Measurements from ENCODE around the gene SORCS3. TPM values are rescaled to one million over a fixed set of nuclear protein-coding genes. Genes with fewer than 3 reads are reported as not detected.

Gene SORCS3
- total and polyA plus RNA-seq, 2 of the 13 experiments (the other 11 are each of a cell fraction or from before 2014, with no cell fraction given): 0.07 TPM; not detected in 1

- H3K4me1 ChIP-seq (ENCODE audit: insufficient read depth, low read length): no peaks in the 10 kb centered on the region
- no peak overlapping the region for H2AFZ ChIP-seq (ENCODE audit: low read length)
- H3K27me3 ChIP-seq (ENCODE audit: control insufficient read depth in 1 of 2, insufficient read depth in 2 of 2, low read length in 2 of 2): no peaks in the 10 kb centered on the region
- H4K20me1 ChIP-seq (ENCODE audit: insufficient read depth, low read length): no peaks in the 10 kb centered on the region
- ChIA-PET POLR2A (no interaction called here), CTCF (ENCODE audit: low intra/inter-chr PET ratio, low total read pairs) (no interaction called here)
- no peaks in the 10 kb centered on the region for H3K79me2 ChIP-seq (ENCODE audit: insufficient read depth, low read length)
- WGBS (ENCODE audit: low lambda C conversion rate): 2% methylated on average over 2 of the region's 2 CpGs
- ATAC-seq (no peak), FAIRE-seq (no peak), DNase-seq (ENCODE audit: low spot score) (no peak)
- in situ Hi-C loops (cut with HindIII; ENCODE audit: extremely low pct_ligation_motif_present, low pct_unique_long_range_greater_than_20kb) (no loop called here), intact Hi-C loops (cut with micrococcal nuclease; ENCODE audit: unreplicated experiment) (no loop called here)
- TF ChIP-seq RFX3 (CRISPR knock-in tag; IDR thresholded peaks at IDR 0.05) (no peak), FOXM1 (CRISPR knock-in tag; IDR thresholded peaks at IDR 0.05) (no peak)
- H3K4me2 ChIP-seq (ENCODE audit: low read depth, low read length): no peak overlapping the region
- H3K9me3 ChIP-seq (ENCODE audit: low read length): peaks cover 69% of the 10 kb centered on the region
- no peak overlapping the region for H3K9ac ChIP-seq (ENCODE audit: insufficient read depth, low read depth, low read length)
- no peak overlapping the region for H3K4me3 ChIP-seq (replicated peaks in 1 of 3; ENCODE audit: insufficient read depth in 1 of 3, low read depth in 2 of 3, low read length in 3 of 3)
- BruUV-seq (replicated peaks): no TSS peak
- H3K27ac ChIP-seq (ENCODE audit: extremely low read length, insufficient read depth, low read length): no peak overlapping the region
- no peaks in the 10 kb centered on the region for H3K36me3 ChIP-seq (replicated peaks in 1 of 2; ENCODE audit: control insufficient read depth in 1 of 2, insufficient read depth in 2 of 2, low read length in 2 of 2)
Observed at GRCh38 chr10:105262666-105263065, 621.6 kb downstream of the SORCS3 start.

DNA sequence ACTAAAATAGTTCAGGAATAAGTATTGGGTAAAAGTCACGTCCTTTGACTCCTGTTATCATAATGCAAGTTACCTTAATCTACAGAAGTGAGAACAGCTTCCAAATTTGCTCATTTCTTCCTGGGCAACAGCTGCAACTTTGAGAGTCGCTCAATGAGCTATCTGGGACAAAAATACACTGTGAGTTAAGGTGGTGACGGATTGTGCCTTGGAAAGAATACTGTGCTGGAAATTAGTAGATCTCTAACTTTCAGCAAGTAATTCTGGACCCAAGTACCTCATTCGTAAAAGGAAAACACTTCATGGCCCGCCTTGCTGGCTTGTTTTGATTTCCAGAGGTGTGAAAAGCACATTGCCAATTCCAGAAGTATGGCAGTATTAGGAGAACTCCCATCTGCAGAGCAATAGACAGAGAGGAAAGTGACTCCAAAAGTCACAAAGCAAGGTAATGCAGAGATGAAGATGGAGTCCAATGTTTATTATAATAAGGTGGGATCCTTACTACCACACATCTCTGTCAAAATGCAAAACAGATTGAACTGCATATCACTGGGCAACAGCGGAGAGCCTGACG, 626.0 kb downstream of the SORCS3 start:
- ChIA-PET CTCF (ENCODE audit: low intra/inter-chr PET ratio, low total read pairs) (no interaction called here), POLR2A (no interaction called here)
- peaks cover 75% of the 10 kb centered on the region for H3K9me3 ChIP-seq (ENCODE audit: low read length)
- 23% methylated on average over 7 of the region's 7 CpGs for WGBS (ENCODE audit: low lambda C conversion rate)
- no peak overlapping the region for H3K4me3 ChIP-seq (replicated peaks in 1 of 3; ENCODE audit: insufficient read depth in 1 of 3, low read depth in 2 of 3, low read length in 3 of 3)
- DNase-seq (ENCODE audit: low spot score) (no peak), FAIRE-seq (no peak), ATAC-seq (no peak)
- intact Hi-C loops (cut with micrococcal nuclease; ENCODE audit: unreplicated experiment): no loop called here
- H3K27me3 ChIP-seq (ENCODE audit: control insufficient read depth in 1 of 2, insufficient read depth in 2 of 2, low read length in 2 of 2): no peaks in the 10 kb centered on the region
- H3K36me3 ChIP-seq (replicated peaks in 1 of 2; ENCODE audit: control insufficient read depth in 1 of 2, insufficient read depth in 2 of 2, low read length in 2 of 2): no peaks in the 10 kb centered on the region
- in situ Hi-C loops (cut with HindIII; ENCODE audit: extremely low pct_ligation_motif_present, low pct_unique_long_range_greater_than_20kb): no loop called here
- H4K20me1 ChIP-seq (ENCODE audit: insufficient read depth, low read length): no peaks in the 10 kb centered on the region
- no peak overlapping the region for H3K4me2 ChIP-seq (ENCODE audit: low read depth, low read length)
- TF ChIP-seq ZBTB21 (CRISPR knock-in tag; IDR thresholded peaks at IDR 0.05): no peak
- no peak overlapping the region for H2AFZ ChIP-seq (ENCODE audit: low read length)
- no peak overlapping the region for H3K27ac ChIP-seq (ENCODE audit: extremely low read length, insufficient read depth, low read length)
- BruUV-seq (replicated peaks): no TSS peak
- no peaks in the 10 kb centered on the region for H3K79me2 ChIP-seq (ENCODE audit: insufficient read depth, low read length)
- no peak overlapping the region for H3K9ac ChIP-seq (ENCODE audit: insufficient read depth, low read depth, low read length)
- H3K4me1 ChIP-seq (ENCODE audit: insufficient read depth, low read length): no peaks in the 10 kb centered on the region

All from HepG2 (cell line).